Liver (tissue), 3 donors: Measurements from ENCODE around the gene CSAG3.

Experiments
- GABPA ChIP-seq, 2 donors: IDR thresholded peaks in 1 of 2; conservative IDR thresholded peaks in 1 of 2; 2 replicates each; pipeline ENCODE4 v1.6.1; 2016; ENCODE audit warnings: antibody characterized with exemption in 2 of 2, mild to moderate bottlenecking in 1 of 2, moderate library complexity in 1 of 2
- NR2F2 ChIP-seq: IDR thresholded peaks from 2 replicates; pipeline ENCODE4 v1.6.1; 2016; ENCODE audit warnings: antibody characterized with exemption
- RAD21 ChIP-seq, 2 donors: IDR thresholded peaks; 2 replicates each; pipeline ENCODE4 v1.6.1; 2016; ENCODE audit warnings: antibody characterized with exemption in 2 of 2, mild to moderate bottlenecking in 2 of 2
- SP1 ChIP-seq: IDR thresholded peaks from 2 replicates; pipeline ENCODE4 v1.6.1; 2018; ENCODE audit warnings: antibody characterized with exemption, mild to moderate bottlenecking
- TAF1 ChIP-seq: conservative IDR thresholded peaks from 2 replicates; pipeline ENCODE4 v1.6.1; 2016; ENCODE audit warnings: antibody characterized with exemption, mild to moderate bottlenecking
- YY1 ChIP-seq: IDR thresholded peaks from 2 replicates; pipeline ENCODE4 v1.6.1; 2016; ENCODE audit warnings: antibody characterized with exemption, mild to moderate bottlenecking
- TF ChIP-seq, protein P1 (sequence below): fragments of 150-350 bp; IDR thresholded peaks from 2 replicates; pipeline ENCODE4 v1.5.1; 2017; ENCODE audit warnings: improper control_type of control experiment, low read depth, low read length; ENCODE audit not compliant: missing input control
- TF ChIP-seq, protein P2 (sequence below): IDR thresholded peaks from 2 replicates; pipeline ENCODE4 v1.6.1; 2016; ENCODE audit warnings: antibody characterized with exemption
- TF ChIP-seq, protein P3 (sequence below): IDR thresholded peaks from 2 replicates; pipeline ENCODE4 v1.6.1; 2016; ENCODE audit warnings: antibody characterized with exemption, mild to moderate bottlenecking
- donor health status: healthy.
- donor health status: healthy.

DNA sequence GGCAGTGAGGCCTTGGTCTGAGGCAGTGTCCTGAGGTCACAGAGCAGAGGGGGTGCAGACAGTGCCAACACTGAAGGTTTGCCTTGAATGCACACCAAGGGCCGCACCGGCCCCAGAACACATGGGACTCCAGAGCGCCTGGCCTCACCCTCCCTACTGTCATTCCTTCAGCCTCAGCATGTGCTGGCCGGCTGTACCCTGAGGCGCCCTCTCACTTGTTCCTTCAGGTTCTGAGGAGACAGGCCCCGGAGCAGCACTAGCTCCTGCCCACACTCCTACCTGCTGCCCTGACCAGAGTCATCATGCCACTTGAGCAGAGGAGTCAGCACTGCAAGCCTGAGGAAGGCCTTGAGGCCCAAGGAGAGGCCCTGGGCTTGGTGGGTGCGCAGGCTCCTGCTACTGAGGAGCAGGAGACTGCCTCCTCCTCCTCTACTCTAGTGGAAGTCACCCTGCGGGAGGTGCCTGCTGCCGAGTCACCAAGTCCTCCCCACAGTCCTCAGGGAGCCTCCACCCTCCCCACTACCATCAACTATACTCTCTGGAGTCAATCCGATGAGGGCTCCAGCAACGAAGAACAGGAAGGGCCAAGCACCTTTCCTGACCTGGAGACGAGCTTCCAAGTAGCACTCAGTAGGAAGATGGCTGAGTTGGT is 23.0 kb upstream of the CSAG3 start:
- TF ChIP-seq, protein P1, sequence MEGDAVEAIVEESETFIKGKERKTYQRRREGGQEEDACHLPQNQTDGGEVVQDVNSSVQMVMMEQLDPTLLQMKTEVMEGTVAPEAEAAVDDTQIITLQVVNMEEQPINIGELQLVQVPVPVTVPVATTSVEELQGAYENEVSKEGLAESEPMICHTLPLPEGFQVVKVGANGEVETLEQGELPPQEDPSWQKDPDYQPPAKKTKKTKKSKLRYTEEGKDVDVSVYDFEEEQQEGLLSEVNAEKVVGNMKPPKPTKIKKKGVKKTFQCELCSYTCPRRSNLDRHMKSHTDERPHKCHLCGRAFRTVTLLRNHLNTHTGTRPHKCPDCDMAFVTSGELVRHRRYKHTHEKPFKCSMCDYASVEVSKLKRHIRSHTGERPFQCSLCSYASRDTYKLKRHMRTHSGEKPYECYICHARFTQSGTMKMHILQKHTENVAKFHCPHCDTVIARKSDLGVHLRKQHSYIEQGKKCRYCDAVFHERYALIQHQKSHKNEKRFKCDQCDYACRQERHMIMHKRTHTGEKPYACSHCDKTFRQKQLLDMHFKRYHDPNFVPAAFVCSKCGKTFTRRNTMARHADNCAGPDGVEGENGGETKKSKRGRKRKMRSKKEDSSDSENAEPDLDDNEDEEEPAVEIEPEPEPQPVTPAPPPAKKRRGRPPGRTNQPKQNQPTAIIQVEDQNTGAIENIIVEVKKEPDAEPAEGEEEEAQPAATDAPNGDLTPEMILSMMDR = no peak
- TF ChIP-seq, protein P2, sequence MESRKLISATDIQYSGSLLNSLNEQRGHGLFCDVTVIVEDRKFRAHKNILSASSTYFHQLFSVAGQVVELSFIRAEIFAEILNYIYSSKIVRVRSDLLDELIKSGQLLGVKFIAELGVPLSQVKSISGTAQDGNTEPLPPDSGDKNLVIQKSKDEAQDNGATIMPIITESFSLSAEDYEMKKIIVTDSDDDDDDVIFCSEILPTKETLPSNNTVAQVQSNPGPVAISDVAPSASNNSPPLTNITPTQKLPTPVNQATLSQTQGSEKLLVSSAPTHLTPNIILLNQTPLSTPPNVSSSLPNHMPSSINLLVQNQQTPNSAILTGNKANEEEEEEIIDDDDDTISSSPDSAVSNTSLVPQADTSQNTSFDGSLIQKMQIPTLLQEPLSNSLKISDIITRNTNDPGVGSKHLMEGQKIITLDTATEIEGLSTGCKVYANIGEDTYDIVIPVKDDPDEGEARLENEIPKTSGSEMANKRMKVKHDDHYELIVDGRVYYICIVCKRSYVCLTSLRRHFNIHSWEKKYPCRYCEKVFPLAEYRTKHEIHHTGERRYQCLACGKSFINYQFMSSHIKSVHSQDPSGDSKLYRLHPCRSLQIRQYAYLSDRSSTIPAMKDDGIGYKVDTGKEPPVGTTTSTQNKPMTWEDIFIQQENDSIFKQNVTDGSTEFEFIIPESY = no peak
- no peak for TF ChIP-seq TAF1
- no peak for TF ChIP-seq NR2F2
- no peak for TF ChIP-seq RAD21 (IDR thresholded peaks at IDR 0.05)
- no peak for TF ChIP-seq GABPA (IDR thresholded peaks at IDR 0.05 in 1 of 2, conservative IDR thresholded peaks at IDR 0.05 in 1 of 2)
- no peak for TF ChIP-seq SP1
- TF ChIP-seq, protein P3, sequence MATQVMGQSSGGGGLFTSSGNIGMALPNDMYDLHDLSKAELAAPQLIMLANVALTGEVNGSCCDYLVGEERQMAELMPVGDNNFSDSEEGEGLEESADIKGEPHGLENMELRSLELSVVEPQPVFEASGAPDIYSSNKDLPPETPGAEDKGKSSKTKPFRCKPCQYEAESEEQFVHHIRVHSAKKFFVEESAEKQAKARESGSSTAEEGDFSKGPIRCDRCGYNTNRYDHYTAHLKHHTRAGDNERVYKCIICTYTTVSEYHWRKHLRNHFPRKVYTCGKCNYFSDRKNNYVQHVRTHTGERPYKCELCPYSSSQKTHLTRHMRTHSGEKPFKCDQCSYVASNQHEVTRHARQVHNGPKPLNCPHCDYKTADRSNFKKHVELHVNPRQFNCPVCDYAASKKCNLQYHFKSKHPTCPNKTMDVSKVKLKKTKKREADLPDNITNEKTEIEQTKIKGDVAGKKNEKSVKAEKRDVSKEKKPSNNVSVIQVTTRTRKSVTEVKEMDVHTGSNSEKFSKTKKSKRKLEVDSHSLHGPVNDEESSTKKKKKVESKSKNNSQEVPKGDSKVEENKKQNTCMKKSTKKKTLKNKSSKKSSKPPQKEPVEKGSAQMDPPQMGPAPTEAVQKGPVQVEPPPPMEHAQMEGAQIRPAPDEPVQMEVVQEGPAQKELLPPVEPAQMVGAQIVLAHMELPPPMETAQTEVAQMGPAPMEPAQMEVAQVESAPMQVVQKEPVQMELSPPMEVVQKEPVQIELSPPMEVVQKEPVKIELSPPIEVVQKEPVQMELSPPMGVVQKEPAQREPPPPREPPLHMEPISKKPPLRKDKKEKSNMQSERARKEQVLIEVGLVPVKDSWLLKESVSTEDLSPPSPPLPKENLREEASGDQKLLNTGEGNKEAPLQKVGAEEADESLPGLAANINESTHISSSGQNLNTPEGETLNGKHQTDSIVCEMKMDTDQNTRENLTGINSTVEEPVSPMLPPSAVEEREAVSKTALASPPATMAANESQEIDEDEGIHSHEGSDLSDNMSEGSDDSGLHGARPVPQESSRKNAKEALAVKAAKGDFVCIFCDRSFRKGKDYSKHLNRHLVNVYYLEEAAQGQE = no peak
- no peak for TF ChIP-seq YY1
